B cell (primary cell): ENCODE data around the gene GANAB. TPM values are rescaled to one million over a fixed set of nuclear protein-coding genes. Genes with fewer than 3 reads are reported as not detected.
A peak's percentile ranks its signal among the peaks of the same experiment; 100 is the strongest.

Source experiments
- ATAC-seq: fragments of 200-7000 bp; cut with Tn5 transposase; one replicate; pipeline ENCODE4 v1.10.0; 2021; ENCODE audit warnings: low read depth, mild to moderate bottlenecking, moderate number of reproducible peaks, moderate library complexity
- CTCF ChIA-PET: fragments of 350-600 bp; sonication (Branson Sonifier 250); formaldehyde crosslinking; loops from one replicate; lab custom pipeline; 2021; ENCODE audit warnings: antibody characterized with exemption, inconsistent platforms; lab: Charles Lee
- POLR2A ChIA-PET: fragments of 350-600 bp; sonication (Branson Sonifier 250); formaldehyde crosslinking; loops from one replicate; lab custom pipeline; 2021; ENCODE audit warnings: antibody characterized with exemption; lab: Charles Lee
- DNase-seq: peaks from one replicate; pipeline ENCODE4 v3.0.0; 2013
- H2AFZ ChIP-seq: 2 replicates; pipeline ENCODE4 v1.6.1; 2012; ENCODE audit warnings: mild to moderate bottlenecking, low read depth, low read length; ENCODE audit not compliant: insufficient read depth, poor library complexity, severe bottlenecking
- H3K27ac ChIP-seq, 2 donors: 1 replicate in 1 of 2; 2 replicates in 1 of 2; pipeline ENCODE4 v1.5.1; 2012 to 2013; ENCODE audit warnings: low read length in 2 of 2, mild to moderate bottlenecking in 2 of 2, moderate library complexity in 1 of 2
- H3K27me3 ChIP-seq, 4 experiments: fragments of 200-600 bp in 1 of 4; sonication (generic) in 1 of 4; replicated peaks in 1 of 4; 1 replicate in 2 of 4; 2 replicates in 2 of 4; pipeline versions ENCODE4 v1.6.1 to v1.7.0; 2013 to 2016; ENCODE audit warnings: low read length in 3 of 4, mild to moderate bottlenecking in 2 of 4, mixed read lengths in 1 of 4, moderate library complexity in 1 of 4; ENCODE audit not compliant: insufficient read depth in 4 of 4, control insufficient read depth in 3 of 4; ENCODE audit errors: control extremely low read depth in 1 of 4
- H3K36me3 ChIP-seq, 2 experiments: replicated peaks in 1 of 2; 1 replicate in 1 of 2; 2 replicates in 1 of 2; pipeline versions ENCODE4 v1.6.1 to v1.7.1; 2013; ENCODE audit warnings: low read length in 1 of 2; ENCODE audit not compliant: insufficient read depth in 2 of 2, control insufficient read depth in 1 of 2; ENCODE audit errors: control extremely low read depth in 1 of 2, extremely low read depth in 1 of 2
- H3K4me1 ChIP-seq, 2 donors: fragments of 200-600 bp in 1 of 2; sonication (generic) in 1 of 2; 1 replicate in 1 of 2; 2 replicates in 1 of 2; pipeline versions ENCODE4 v1.5.1 to v1.6.1; 2013 to 2017; ENCODE audit warnings: low read length in 2 of 2; ENCODE audit not compliant: control insufficient read depth in 2 of 2, insufficient read depth in 2 of 2
- H3K4me2 ChIP-seq: replicated peaks from 2 replicates; pipeline ENCODE3; 2012; ENCODE audit warnings: mild to moderate bottlenecking, low read depth, low read length; ENCODE audit not compliant: poor library complexity, severe bottlenecking
- H3K4me3 ChIP-seq, 5 experiments: fragments of 200-600 bp in 1 of 5; sonication (generic) in 1 of 5; 1 replicate in 3 of 5; 2 replicates in 2 of 5; pipeline versions ENCODE4 v1.5.1 to v1.7.0; 2011 to 2016; ENCODE audit warnings: low read length in 4 of 5, mild to moderate bottlenecking in 4 of 5, low read depth in 2 of 5, control low read depth in 1 of 5, moderate library complexity in 1 of 5; ENCODE audit not compliant: insufficient read depth in 1 of 5; ENCODE audit errors: control extremely low read depth in 1 of 5, extremely low read depth in 1 of 5
- H3K79me2 ChIP-seq: fragments of 200-600 bp; sonication (generic); one replicate; pipeline ENCODE4 v1.6.0; 2016; ENCODE audit warnings: low read length; ENCODE audit not compliant: control insufficient read depth, insufficient read depth
- H3K9ac ChIP-seq: fragments of 200-600 bp; sonication (generic); 2 replicates; pipeline ENCODE4 v1.6.1; 2017; ENCODE audit warnings: mild to moderate bottlenecking, low read length, moderate library complexity
- H3K9me3 ChIP-seq, 3 donors: one replicate each; pipeline versions ENCODE4 v1.6.1 to v1.7.1; 2013; ENCODE audit warnings: low read length in 2 of 3; ENCODE audit not compliant: control insufficient read depth in 2 of 3, insufficient read depth in 1 of 3; ENCODE audit errors: control extremely low read depth in 1 of 3
- H4K20me1 ChIP-seq: 2 replicates; pipeline ENCODE4 v1.6.0; 2012; ENCODE audit warnings: mild to moderate bottlenecking, low read length; ENCODE audit not compliant: insufficient read depth, control insufficient read depth, poor library complexity, severe bottlenecking
- H3K27ac Mint-ChIP-seq: one replicate; pipeline ENCODE4 v1.8.0; 2021; ENCODE audit warnings: mixed read lengths
- H3K27me3 Mint-ChIP-seq: one replicate; pipeline ENCODE4 v1.8.0; 2021; ENCODE audit warnings: mixed read lengths
- H3K4me1 Mint-ChIP-seq: one replicate; pipeline ENCODE4 v1.8.0; 2021; ENCODE audit warnings: mixed read lengths
- H3K4me3 Mint-ChIP-seq: one replicate; pipeline ENCODE4 v1.8.0; 2021; ENCODE audit warnings: mixed read lengths
- H3K9me3 Mint-ChIP-seq: one replicate; pipeline ENCODE4 v1.8.0; 2022; ENCODE audit warnings: mixed read lengths; ENCODE audit not compliant: insufficient read depth
- CTCF ChIP-seq: fragments of 200-600 bp; IDR thresholded peaks from one replicate; pipeline ENCODE4 v1.8.0; 2022; ENCODE audit warnings: antibody characterized with exemption, mild to moderate bottlenecking
- EZH2 ChIP-seq: IDR thresholded peaks from 2 replicates; pipeline ENCODE4 v1.6.1; 2012; ENCODE audit warnings: borderline replicate concordance, low read depth, mild to moderate bottlenecking, moderate library complexity, low read length; ENCODE audit not compliant: insufficient read depth, poor library complexity, severe bottlenecking
- WGBS: methylation state at CpG from one replicate; pipeline ENCODE4 v1.1.5; 2013; ENCODE audit warnings: missing lambda C conversion rate; ENCODE audit not compliant: insufficient coverage; 5-methylcytosine and 5-hydroxymethylcytosine counted together
- intact Hi-C: fragments of 100-400 bp; cut with micrococcal nuclease; formaldehyde crosslinking; loops from one replicate; pipeline ENCODE4 v1.10.0; 2022
- polyA plus RNA-seq: library from polyadenylated mRNA; depleted of rRNA; stranded (reverse); fragments of >200 nt; gene quantifications from 2 replicates; pipeline ENCODE4 v1.2.3, GENCODE V29; 2012
- total RNA-seq, 2 donors: library from RNA; stranded (reverse); fragments of 120-200 nt in 1 of 2; gene quantifications; 1 replicate in 1 of 2; 2 replicates in 1 of 2; pipeline versions ENCODE4 v1.2.3 to v1.2.4, GENCODE V29; 2013 to 2022

GANAB gene
- total and polyA plus RNA-seq, 2 donors (not counting 1 experiment from before 2014, with no cell fraction given): 98.7 to 204 TPM

GRCh38 chr11:62615521-62615920, 30.9 kb downstream of the GANAB start:
- no peak overlapping the region for H3K9ac ChIP-seq
- intact Hi-C loops: no loop called here
- peaks cover 0 to 19% of the 10 kb centered on the region in 2 experiments for H3K36me3 ChIP-seq
- H4K20me1 ChIP-seq: peaks cover 11% of the 10 kb centered on the region
- DNase-seq: no peak
- TF ChIP-seq EZH2 (no peak), CTCF (no peak)
- ChIA-PET CTCF (no interaction called here), POLR2A (interaction anchor here (0.6 kb wide), 1 partner anchor 24 kb away, joined by 3 read pairs; no protein-coding TSS in a partner anchor)
- H3K9me3 Mint-ChIP-seq: no peaks in the 10 kb centered on the region
- H3K9me3 ChIP-seq: no peaks in the 10 kb centered on the region
- no peak for ATAC-seq
- no peaks in the 10 kb centered on the region for H3K27me3 ChIP-seq
- H3K27me3 Mint-ChIP-seq: no peaks in the 10 kb centered on the region
- WGBS: 93% methylated on average over 4 of the region's 7 CpGs
- H3K4me1 ChIP-seq: peaks cover 13 to 25% of the 10 kb centered on the region in 2 donors
- H3K4me3 Mint-ChIP-seq: no peak overlapping the region
- H3K79me2 ChIP-seq: peaks cover 46% of the 10 kb centered on the region
- H3K27ac Mint-ChIP-seq: no peak overlapping the region
- no peak overlapping the region for H2AFZ ChIP-seq
- no peak overlapping the region for H3K27ac ChIP-seq
- H3K4me3 ChIP-seq: no peak overlapping the region
- H3K4me2 ChIP-seq: no peak overlapping the region
- peaks cover 22% of the 10 kb centered on the region for H3K4me1 Mint-ChIP-seq

- Histone ChIP-seq H3K9ac (no peak overlapping the region), H2AFZ (no peak overlapping the region), H3K27ac (no peak overlapping the region), H3K36me3 (peaks cover 0 to 23% of the 10 kb centered on the region in 2 experiments), H3K4me2 (no peak overlapping the region), H4K20me1 (peaks cover 11% of the 10 kb centered on the region), H3K4me1 (peaks cover 10 to 21% of the 10 kb centered on the region in 2 donors), H3K9me3 (no peaks in the 10 kb centered on the region), H3K79me2 (peaks cover 50% of the 10 kb centered on the region), H3K4me3 (no peak overlapping the region), H3K27me3 (no peaks in the 10 kb centered on the region)
- H3K4me3 Mint-ChIP-seq: no peak overlapping the region
- DNase-seq (no peak), ATAC-seq (no peak)
- intact Hi-C loops: no loop called here
- no peaks in the 10 kb centered on the region for H3K9me3 Mint-ChIP-seq
- ChIA-PET POLR2A (interaction anchor here (1.6 kb wide), 1 partner anchor 23 kb away, joined by 3 read pairs; the partner anchor contains the start of gene TUT1), CTCF (no interaction called here)
- peak overlapping the region; percentile 75 for H3K27ac Mint-ChIP-seq
- no peak for TF ChIP-seq EZH2
- no peak for TF ChIP-seq CTCF
- no peaks in the 10 kb centered on the region for H3K27me3 Mint-ChIP-seq
- 95% methylated on average over 6 of the region's 8 CpGs for WGBS
- H3K4me1 Mint-ChIP-seq: peaks cover 24% of the 10 kb centered on the region
These were observed 32.1 kb downstream of the GANAB start for GRCh38 chr11:62614275-62614674.
